Hepatocyte (in vitro differentiated cells): ENCODE data around the gene KHDRBS1.

Source experiments
- EZH2 ChIP-seq: fragments of 200-600 bp; sonication (generic); IDR thresholded peaks from 2 replicates; pipeline ENCODE4 v1.6.1; 2016; ENCODE audit warnings: antibody characterized with exemption, mild to moderate bottlenecking, borderline replicate concordance
- TF ChIP-seq, protein P1 (sequence below): fragments of 200-600 bp; sonication (generic); IDR thresholded peaks from 2 replicates; pipeline ENCODE4 v1.5.1; 2016; ENCODE audit warnings: antibody characterized with exemption, mild to moderate bottlenecking; ENCODE audit not compliant: poor library complexity

DNA sequence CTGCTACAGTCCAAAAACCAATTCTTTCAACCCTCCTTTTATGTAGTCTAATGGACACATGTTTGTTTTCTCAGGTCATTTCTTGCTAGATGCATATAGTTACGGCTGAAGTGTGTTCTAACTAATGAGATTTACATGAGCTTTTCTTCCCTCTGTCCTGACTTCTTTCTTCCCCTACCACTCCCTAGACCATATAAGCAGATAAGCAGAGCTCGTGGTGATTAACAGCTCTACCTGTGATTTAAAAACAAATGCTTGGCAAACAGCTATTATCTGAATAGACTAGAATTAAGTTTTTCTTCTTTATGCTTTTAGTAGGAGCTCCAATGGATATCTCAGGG lies 18.6 kb downstream of the KHDRBS1 start:
- TF ChIP-seq, protein P1, sequence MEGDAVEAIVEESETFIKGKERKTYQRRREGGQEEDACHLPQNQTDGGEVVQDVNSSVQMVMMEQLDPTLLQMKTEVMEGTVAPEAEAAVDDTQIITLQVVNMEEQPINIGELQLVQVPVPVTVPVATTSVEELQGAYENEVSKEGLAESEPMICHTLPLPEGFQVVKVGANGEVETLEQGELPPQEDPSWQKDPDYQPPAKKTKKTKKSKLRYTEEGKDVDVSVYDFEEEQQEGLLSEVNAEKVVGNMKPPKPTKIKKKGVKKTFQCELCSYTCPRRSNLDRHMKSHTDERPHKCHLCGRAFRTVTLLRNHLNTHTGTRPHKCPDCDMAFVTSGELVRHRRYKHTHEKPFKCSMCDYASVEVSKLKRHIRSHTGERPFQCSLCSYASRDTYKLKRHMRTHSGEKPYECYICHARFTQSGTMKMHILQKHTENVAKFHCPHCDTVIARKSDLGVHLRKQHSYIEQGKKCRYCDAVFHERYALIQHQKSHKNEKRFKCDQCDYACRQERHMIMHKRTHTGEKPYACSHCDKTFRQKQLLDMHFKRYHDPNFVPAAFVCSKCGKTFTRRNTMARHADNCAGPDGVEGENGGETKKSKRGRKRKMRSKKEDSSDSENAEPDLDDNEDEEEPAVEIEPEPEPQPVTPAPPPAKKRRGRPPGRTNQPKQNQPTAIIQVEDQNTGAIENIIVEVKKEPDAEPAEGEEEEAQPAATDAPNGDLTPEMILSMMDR, result no peak
- TF ChIP-seq EZH2, result no peak
